Glutamatergic neuron (in vitro differentiated cells): ENCODE data around the gene SLC15A2. TPM values are rescaled to one million over a fixed set of nuclear protein-coding genes. Genes with fewer than 3 reads are reported as not detected.

Experiments used
- DNase-seq: peaks from one replicate; pipeline ENCODE4 v3.0.0; 2022
- H3K27ac Mint-ChIP-seq: one replicate; pipeline ENCODE4 v1.8.0; 2020; ENCODE audit warnings: mild to moderate bottlenecking, mixed read lengths, inconsistent platforms; ENCODE audit not compliant: unreplicated experiment
- H3K27me3 Mint-ChIP-seq: one replicate; pipeline ENCODE4 v1.8.0; 2020; ENCODE audit warnings: mild to moderate bottlenecking, moderate library complexity, mixed read lengths, inconsistent platforms; ENCODE audit not compliant: unreplicated experiment
- H3K36me3 Mint-ChIP-seq: one replicate; pipeline ENCODE4 v1.8.0; 2020; ENCODE audit warnings: mild to moderate bottlenecking, mixed read lengths, inconsistent platforms; ENCODE audit not compliant: unreplicated experiment
- H3K4me1 Mint-ChIP-seq: one replicate; pipeline ENCODE4 v1.8.0; 2020; ENCODE audit warnings: mild to moderate bottlenecking, low read depth, mixed read lengths, inconsistent platforms; ENCODE audit not compliant: unreplicated experiment
- H3K4me3 Mint-ChIP-seq: one replicate; pipeline ENCODE4 v1.8.0; 2020; ENCODE audit warnings: mild to moderate bottlenecking, mixed read lengths, inconsistent platforms; ENCODE audit not compliant: unreplicated experiment
- H3K9me3 Mint-ChIP-seq: one replicate; pipeline ENCODE4 v1.8.0; 2020; ENCODE audit warnings: mild to moderate bottlenecking, moderate library complexity, mixed read lengths, inconsistent platforms; ENCODE audit not compliant: unreplicated experiment
- total RNA-seq: library from RNA; stranded (reverse); fragmentation: NEBNext Ultra II Directional; extraction: Animal tissue kit (Norgen Biotek cat#: 25700); gene quantifications from one replicate; pipeline ENCODE4 v1.2.1, GENCODE V29; 2021; ENCODE audit not compliant: unreplicated experiment
- TF ChIP-seq, protein P1 (sequence below): fragments of 200-600 bp; sonication (generic); IDR thresholded peaks from one replicate; pipeline ENCODE4 v1.5.0; 2021; ENCODE audit not compliant: partially characterized antibody, unreplicated experiment

SLC15A2 gene
- total RNA-seq, 1 donor from 2014 or later = 0.64 TPM

DNA sequence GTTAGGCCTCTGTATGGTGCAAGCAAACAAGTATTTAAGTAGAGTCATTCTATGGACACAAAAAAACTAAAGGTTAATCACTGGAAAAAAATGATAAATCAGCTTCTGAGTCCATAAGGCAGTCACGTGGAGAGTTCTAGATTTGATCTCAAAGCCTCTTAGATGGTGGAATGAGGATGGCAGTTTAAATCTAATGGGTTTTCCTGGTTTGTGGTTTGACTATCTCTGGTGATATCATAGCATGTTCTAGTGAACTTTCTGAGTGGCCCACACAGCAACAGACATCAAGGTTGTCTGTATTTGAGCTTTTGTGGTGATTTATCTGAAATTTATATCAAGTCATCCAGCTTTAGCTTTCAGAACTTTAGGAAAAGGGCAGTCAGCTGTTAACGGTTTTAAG lies 75.4 kb downstream of the SLC15A2 start:
- Mint-ChIP-seq H3K27ac (no peak overlapping the region), H3K9me3 (peaks cover 4% of the 10 kb centered on the region), H3K4me1 (no peaks in the 10 kb centered on the region), H3K27me3 (no peaks in the 10 kb centered on the region), H3K4me3 (no peak overlapping the region), H3K36me3 (no peaks in the 10 kb centered on the region)
- TF ChIP-seq, protein P1, sequence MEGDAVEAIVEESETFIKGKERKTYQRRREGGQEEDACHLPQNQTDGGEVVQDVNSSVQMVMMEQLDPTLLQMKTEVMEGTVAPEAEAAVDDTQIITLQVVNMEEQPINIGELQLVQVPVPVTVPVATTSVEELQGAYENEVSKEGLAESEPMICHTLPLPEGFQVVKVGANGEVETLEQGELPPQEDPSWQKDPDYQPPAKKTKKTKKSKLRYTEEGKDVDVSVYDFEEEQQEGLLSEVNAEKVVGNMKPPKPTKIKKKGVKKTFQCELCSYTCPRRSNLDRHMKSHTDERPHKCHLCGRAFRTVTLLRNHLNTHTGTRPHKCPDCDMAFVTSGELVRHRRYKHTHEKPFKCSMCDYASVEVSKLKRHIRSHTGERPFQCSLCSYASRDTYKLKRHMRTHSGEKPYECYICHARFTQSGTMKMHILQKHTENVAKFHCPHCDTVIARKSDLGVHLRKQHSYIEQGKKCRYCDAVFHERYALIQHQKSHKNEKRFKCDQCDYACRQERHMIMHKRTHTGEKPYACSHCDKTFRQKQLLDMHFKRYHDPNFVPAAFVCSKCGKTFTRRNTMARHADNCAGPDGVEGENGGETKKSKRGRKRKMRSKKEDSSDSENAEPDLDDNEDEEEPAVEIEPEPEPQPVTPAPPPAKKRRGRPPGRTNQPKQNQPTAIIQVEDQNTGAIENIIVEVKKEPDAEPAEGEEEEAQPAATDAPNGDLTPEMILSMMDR = no peak
- no peak for DNase-seq

- TF ChIP-seq, protein P1 = no peak
- no peak for DNase-seq
- H3K9me3 Mint-ChIP-seq = peaks cover 4% of the 10 kb centered on the region
- H3K36me3 Mint-ChIP-seq = no peaks in the 10 kb centered on the region
- H3K27ac Mint-ChIP-seq = no peak overlapping the region
- no peak overlapping the region for H3K4me3 Mint-ChIP-seq
- H3K27me3 Mint-ChIP-seq = no peaks in the 10 kb centered on the region
- H3K4me1 Mint-ChIP-seq = no peaks in the 10 kb centered on the region
Measured at GRCh38 chr3:121970047-121970446, 75.8 kb downstream of the SLC15A2 start.

GRCh38 chr3:121974601-121975111 lies 80.5 kb downstream of the SLC15A2 start:
- TF ChIP-seq, protein P1 = no peak
- Mint-ChIP-seq H3K36me3 (no peaks in the 10 kb centered on the region), H3K27me3 (no peaks in the 10 kb centered on the region), H3K9me3 (no peaks in the 10 kb centered on the region), H3K27ac (no peak overlapping the region), H3K4me1 (no peaks in the 10 kb centered on the region), H3K4me3 (no peak overlapping the region)
- no peak for DNase-seq

GRCh38 chr3:121975702-121976302 lies 81.6 kb downstream of the SLC15A2 start:
- Mint-ChIP-seq H3K27ac (no peak overlapping the region), H3K27me3 (no peaks in the 10 kb centered on the region), H3K9me3 (no peaks in the 10 kb centered on the region), H3K4me3 (no peak overlapping the region), H3K4me1 (no peaks in the 10 kb centered on the region), H3K36me3 (no peaks in the 10 kb centered on the region)
- no peak for DNase-seq
- TF ChIP-seq, protein P1 = no peak

DNA sequence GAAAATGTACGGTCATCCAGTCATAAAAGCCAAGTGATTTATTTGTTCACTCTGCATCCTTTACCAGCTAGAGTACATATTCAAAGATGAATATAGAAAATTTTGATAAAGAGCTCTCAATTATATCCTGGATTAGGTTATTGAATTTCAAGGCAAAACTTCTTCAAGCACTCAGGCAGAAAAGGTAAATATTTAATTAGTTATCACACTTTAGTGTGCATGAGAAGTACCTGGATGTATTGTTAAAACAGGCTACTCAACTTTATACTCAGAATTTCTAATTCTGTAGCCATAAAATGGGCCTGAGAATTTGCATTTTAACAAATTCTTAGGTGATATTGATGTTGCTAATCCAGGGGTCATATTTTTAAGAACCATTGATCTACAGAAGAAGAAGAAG lies 82.5 kb downstream of the SLC15A2 start:
- no peaks in the 10 kb centered on the region for H3K27me3 Mint-ChIP-seq
- H3K4me1 Mint-ChIP-seq = no peaks in the 10 kb centered on the region
- no peak overlapping the region for H3K27ac Mint-ChIP-seq
- DNase-seq = no peak
- no peak overlapping the region for H3K4me3 Mint-ChIP-seq
- no peaks in the 10 kb centered on the region for H3K36me3 Mint-ChIP-seq
- no peaks in the 10 kb centered on the region for H3K9me3 Mint-ChIP-seq
- TF ChIP-seq, protein P1 = no peak
